Left ventricle myocardium inferior (tissue), 1 donor: ENCODE data around the gene APLF. TPM values are rescaled to one million over a fixed set of nuclear protein-coding genes. Genes with fewer than 3 reads are reported as not detected.

Experiments used
- DNase-seq: peaks from one replicate; pipeline ENCODE4 v3.0.0-alpha.2; 2020
- H3K27ac ChIP-seq: fragments of 200-600 bp; replicated peaks from 2 replicates; pipeline ENCODE4 v1.8.0; 2021
- H3K27me3 ChIP-seq: fragments of 200-600 bp; 2 replicates; pipeline ENCODE4 v1.8.0; 2021; ENCODE audit warnings: low read depth
- H3K36me3 ChIP-seq: fragments of 200-600 bp; 2 replicates; pipeline ENCODE4 v1.8.0; 2021
- H3K4me1 ChIP-seq: fragments of 200-600 bp; 2 replicates; pipeline ENCODE4 v1.8.0; 2021
- H3K4me3 ChIP-seq: fragments of 200-600 bp; 2 replicates; pipeline ENCODE4 v1.8.0; 2021; ENCODE audit warnings: mild to moderate bottlenecking, moderate library complexity
- H3K9me3 ChIP-seq: fragments of 200-600 bp; replicated peaks from 2 replicates; pipeline ENCODE4 v1.8.0; 2021
- CTCF ChIP-seq: fragments of 200-600 bp; IDR thresholded peaks from 2 replicates; pipeline ENCODE4 v1.8.0; 2021; ENCODE audit warnings: antibody characterized with exemption, mild to moderate bottlenecking, borderline replicate concordance
- intact Hi-C: fragments of 100-400 bp; cut with micrococcal nuclease; formaldehyde crosslinking; loops from one replicate; pipeline ENCODE4 v1.11.0; 2022
- total RNA-seq: library from RNA; stranded (reverse); fragmentation: NEBNext Ultra II Directional; extraction: Animal tissue kit (Norgen Biotek cat#: 25700); gene quantifications from one replicate; pipeline ENCODE4 v1.2.1, GENCODE V29; 2021
- donor health status: DM: no; HTN: yes; CAD: no; lungs with severe emphysema.

The APLF gene
- total RNA-seq, 1 donor from 2014 or later: 4.8 TPM

- no peak for TF ChIP-seq CTCF
These were observed 106.9 kb downstream of the APLF start for GRCh38 chr2:68574202-68574791.

GRCh38 chr2:68577183-68577582, 109.8 kb downstream of the APLF start:
- no peaks in the 10 kb centered on the region for H3K4me1 ChIP-seq
- intact Hi-C loops: no loop called here
- H3K27me3 ChIP-seq: no peaks in the 10 kb centered on the region
- peak overlapping the region; percentile 14 for H3K27ac ChIP-seq
- no peak for TF ChIP-seq CTCF
- H3K9me3 ChIP-seq: peaks cover 4% of the 10 kb centered on the region
- H3K4me3 ChIP-seq: no peak overlapping the region
- H3K36me3 ChIP-seq: peaks cover 23% of the 10 kb centered on the region
- no peak for DNase-seq

More at GRCh38 chr2:68574202-68574791, 106.9 kb downstream of the APLF start:
- DNase-seq: no peak
- Histone ChIP-seq H3K4me3 (no peak overlapping the region), H3K27ac (no peak overlapping the region), H3K36me3 (peaks cover 12% of the 10 kb centered on the region), H3K9me3 (peaks cover 6% of the 10 kb centered on the region), H3K27me3 (no peaks in the 10 kb centered on the region), H3K4me1 (no peaks in the 10 kb centered on the region)
- intact Hi-C loops: no loop called here

DNA sequence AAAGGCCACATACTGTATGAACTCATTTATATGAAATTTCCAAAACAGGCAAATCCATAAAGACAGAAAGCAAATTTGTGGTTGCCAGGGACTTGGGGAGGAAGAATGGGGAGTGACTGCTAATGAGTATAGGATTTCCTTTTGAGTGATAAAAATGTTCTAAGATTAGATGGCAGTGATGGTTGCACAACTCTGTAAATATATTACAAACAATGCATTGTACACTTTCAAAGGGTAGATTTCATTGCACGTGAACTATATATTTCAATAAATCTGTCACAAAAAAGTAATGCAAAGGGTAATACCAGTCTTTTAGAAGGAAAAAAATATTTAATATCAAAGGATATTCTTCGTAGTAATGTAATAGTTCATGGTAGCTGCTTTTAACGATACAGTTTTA, 112.3 kb downstream of the APLF start:
- TF ChIP-seq CTCF: no peak
- no peak overlapping the region for H3K4me3 ChIP-seq
- intact Hi-C loops: no loop called here
- no peak overlapping the region for H3K27ac ChIP-seq
- H3K9me3 ChIP-seq: peaks cover 4% of the 10 kb centered on the region
- no peak for DNase-seq
- no peaks in the 10 kb centered on the region for H3K4me1 ChIP-seq
- no peaks in the 10 kb centered on the region for H3K27me3 ChIP-seq
- H3K36me3 ChIP-seq: peaks cover 23% of the 10 kb centered on the region

DNA sequence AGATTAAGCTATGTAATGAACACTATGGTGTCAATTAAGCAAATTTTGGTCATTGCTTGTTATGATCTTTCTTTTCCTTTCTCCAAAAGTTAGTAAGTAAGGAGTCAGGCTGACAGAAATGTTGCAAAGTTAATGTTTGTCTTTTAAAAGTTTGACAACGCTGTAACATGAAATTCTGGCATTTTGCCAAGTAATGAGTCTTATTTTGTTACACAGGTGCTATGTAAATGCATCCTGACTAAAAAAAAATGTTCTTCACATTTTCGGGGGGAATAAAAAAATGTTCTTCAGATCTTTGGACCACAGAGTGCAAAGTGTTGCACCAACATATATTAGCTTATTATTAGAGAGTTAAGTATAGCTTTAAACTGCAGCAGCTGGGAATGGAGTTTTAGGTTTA, 121.2 kb downstream of the APLF start:
- H3K9me3 ChIP-seq: no peaks in the 10 kb centered on the region
- intact Hi-C loops: no loop called here
- no peak for TF ChIP-seq CTCF
- no peak overlapping the region for H3K4me3 ChIP-seq
- H3K4me1 ChIP-seq: no peaks in the 10 kb centered on the region
- H3K27ac ChIP-seq: no peak overlapping the region
- H3K36me3 ChIP-seq: no peaks in the 10 kb centered on the region
- DNase-seq: no peak
- no peaks in the 10 kb centered on the region for H3K27me3 ChIP-seq

- no peaks in the 10 kb centered on the region for H3K27me3 ChIP-seq
- no peak for TF ChIP-seq CTCF
- H3K27ac ChIP-seq: no peak overlapping the region
- DNase-seq: no peak
- H3K4me3 ChIP-seq: no peak overlapping the region
- H3K36me3 ChIP-seq: no peaks in the 10 kb centered on the region
- peaks cover 9% of the 10 kb centered on the region for H3K4me1 ChIP-seq
- intact Hi-C loops: no loop called here
- no peaks in the 10 kb centered on the region for H3K9me3 ChIP-seq
These were observed 122.6 kb downstream of the APLF start for GRCh38 chr2:68589963-68590362.
